ENCODE data around the gene TSPAN3. TPM values are rescaled to one million over a fixed set of nuclear protein-coding genes. Genes with fewer than 3 reads are reported as not detected.

The TSPAN3 gene
- total RNA-seq (100 to 1,000 TPM; 179 to 215 (median 207) TPM), polyA plus RNA-seq (100 to 1,000 TPM; 146 to 330 (median 210) TPM)
- long read RNA-seq, donor 1, full-length matches to known transcripts = 216 of 222 reads
- long read RNA-seq, donor 1, partial matches to known transcripts = 2 of 222 reads
- long read RNA-seq, donor 1, other reads (novel, unspliced or antisense) = 4 of 222 reads
- long read RNA-seq, donor 2, full-length matches to known transcripts = 379 of 392 reads
- long read RNA-seq, donor 2, partial matches to known transcripts = 6 of 392 reads
- long read RNA-seq, donor 2, other reads (novel, unspliced or antisense) = 7 of 392 reads

DNA sequence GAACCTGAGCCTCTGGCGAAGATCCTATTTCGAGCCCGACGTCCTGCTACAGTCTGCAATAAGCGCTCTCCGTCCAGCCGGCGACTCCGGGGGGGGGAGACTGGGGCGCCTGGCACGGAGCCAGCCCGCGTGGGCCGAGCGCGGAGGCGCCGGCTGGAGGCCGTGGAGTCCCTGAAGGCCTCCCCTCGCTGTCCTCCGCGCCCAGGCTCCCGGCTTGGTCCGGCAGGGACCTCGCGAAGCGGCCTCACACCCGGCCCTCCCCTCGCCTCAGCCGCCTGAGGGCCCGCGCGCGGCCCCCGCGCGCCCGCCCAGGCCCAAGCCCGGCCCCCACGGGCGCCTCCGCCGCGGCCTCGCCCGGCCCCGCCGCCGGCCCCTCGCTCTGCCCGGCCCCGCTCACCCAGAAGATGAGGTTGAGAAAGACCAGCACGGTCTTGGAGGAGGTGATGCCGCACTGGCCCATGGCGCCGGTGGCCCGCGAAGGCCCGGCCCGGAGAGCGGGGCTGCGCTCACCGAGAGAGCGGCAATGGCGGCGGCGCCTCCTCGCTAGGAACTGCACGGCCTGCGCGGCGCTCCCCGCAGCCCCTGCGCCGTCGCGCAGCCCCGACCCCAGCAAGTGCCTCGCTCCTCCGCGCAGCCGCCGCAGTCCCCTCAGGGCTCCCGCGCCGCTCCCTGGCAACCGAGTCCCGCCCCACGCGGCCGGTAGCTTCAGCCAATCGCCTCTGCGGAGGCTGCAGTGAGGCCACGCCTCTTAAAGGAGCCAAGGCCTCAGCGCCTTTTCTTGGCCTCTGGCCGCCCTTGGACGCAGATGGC, at the start of gene TSPAN3:
Gene TSPAN3 (minus strand): TSS at position 615 of the 810 bp plus-strand sequence. CDS start 155 bp downstream, at position 460.
- no peaks in the 10 kb centered on the region for H3K36me3 ChIP-seq (ENCODE audit: insufficient read depth in 1 of 2, low read depth in 1 of 2)
- DNase-seq (peak; percentile 95 to 96), ATAC-seq (peak; percentile 92 to 95 (median 95))
- peak within 1 kb of the TSS; percentile 96 for H3K27ac ChIP-seq
- intact Hi-C loops (cut with DNase I) = loop anchor here (5.0 kb wide), 2 partner anchors 33 to 38 kb away; no protein-coding TSS in a partner anchor
- H3K27me3 ChIP-seq (ENCODE audit: insufficient read depth in 3 of 3, low read length in 2 of 3) = no peaks in the 10 kb centered on the region
- H3K4me3 ChIP-seq = peak within 1 kb of the TSS; percentile 94
- peaks cover 32% of the 10 kb centered on the region for H3K4me1 ChIP-seq
- H3K9me3 ChIP-seq = no peaks in the 10 kb centered on the region
- TF ChIP-seq, protein P1, sequence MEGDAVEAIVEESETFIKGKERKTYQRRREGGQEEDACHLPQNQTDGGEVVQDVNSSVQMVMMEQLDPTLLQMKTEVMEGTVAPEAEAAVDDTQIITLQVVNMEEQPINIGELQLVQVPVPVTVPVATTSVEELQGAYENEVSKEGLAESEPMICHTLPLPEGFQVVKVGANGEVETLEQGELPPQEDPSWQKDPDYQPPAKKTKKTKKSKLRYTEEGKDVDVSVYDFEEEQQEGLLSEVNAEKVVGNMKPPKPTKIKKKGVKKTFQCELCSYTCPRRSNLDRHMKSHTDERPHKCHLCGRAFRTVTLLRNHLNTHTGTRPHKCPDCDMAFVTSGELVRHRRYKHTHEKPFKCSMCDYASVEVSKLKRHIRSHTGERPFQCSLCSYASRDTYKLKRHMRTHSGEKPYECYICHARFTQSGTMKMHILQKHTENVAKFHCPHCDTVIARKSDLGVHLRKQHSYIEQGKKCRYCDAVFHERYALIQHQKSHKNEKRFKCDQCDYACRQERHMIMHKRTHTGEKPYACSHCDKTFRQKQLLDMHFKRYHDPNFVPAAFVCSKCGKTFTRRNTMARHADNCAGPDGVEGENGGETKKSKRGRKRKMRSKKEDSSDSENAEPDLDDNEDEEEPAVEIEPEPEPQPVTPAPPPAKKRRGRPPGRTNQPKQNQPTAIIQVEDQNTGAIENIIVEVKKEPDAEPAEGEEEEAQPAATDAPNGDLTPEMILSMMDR (IDR thresholded peaks at IDR 0.05) = no peak
- WGBS, 3 donors = 0 to 1% (median 0%) methylated on average over 28 to 97 of the region's 97 CpGs

DNA sequence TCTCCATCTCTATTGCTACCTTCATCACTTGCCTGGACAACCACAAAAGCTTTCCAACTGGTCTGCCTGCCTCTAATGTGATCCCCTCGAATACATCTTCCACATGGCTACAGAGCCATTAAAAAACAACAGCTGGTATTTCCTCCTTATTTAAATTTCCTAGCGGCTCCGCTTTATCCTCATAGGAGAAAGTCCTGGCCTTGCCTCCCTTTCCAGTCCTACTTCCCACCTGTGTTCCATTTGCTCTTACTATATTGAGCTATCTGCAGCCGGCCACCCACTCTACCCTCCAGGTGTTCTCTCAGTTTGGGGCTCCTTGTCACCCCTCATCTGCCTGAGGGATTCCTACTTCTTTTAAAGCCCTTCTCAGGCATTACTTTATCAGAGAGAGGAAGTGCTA, 49.7 kb upstream of the TSPAN3 start:
- H3K27me3 ChIP-seq (ENCODE audit: insufficient read depth in 3 of 3, low read length in 2 of 3) = no peaks in the 10 kb centered on the region
- no peak overlapping the region for H3K27ac ChIP-seq
- ATAC-seq (no peak), DNase-seq (no peak)
- no peaks in the 10 kb centered on the region for H3K36me3 ChIP-seq (ENCODE audit: insufficient read depth in 1 of 2, low read depth in 1 of 2)
- WGBS, 3 donors = 62 to 71% (median 62%) methylated on average over 4 of the region's 4 CpGs
- TF ChIP-seq, protein P1 (IDR thresholded peaks at IDR 0.05) = no peak
- no peaks in the 10 kb centered on the region for H3K4me1 ChIP-seq
- H3K9me3 ChIP-seq = no peaks in the 10 kb centered on the region
- no peak overlapping the region for H3K4me3 ChIP-seq
- intact Hi-C loops (cut with DNase I) = loop anchor here in 1 of 2 donors (10.0 kb wide), 2 partner anchors 154 to 294 kb away; no protein-coding TSS in a partner anchor

DNA sequence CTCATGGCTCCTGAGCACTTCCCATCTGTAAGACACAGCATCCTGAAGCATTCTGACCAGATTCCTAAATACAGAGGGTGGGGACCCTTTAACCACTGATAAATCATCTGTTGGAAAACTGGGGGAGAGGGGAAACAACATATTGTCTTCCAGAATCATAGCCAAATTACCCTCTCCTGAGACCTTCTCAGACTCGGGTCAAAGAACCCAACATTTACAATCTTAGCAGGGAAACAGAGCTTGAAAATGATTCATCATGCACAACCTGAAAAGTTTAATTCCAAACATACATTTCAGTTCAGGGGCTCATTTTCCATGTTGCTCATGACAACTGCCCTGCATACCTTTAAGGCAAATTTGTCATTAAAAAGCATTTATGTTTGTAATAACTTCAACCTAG, 48.5 kb upstream of the TSPAN3 start:
- H3K36me3 ChIP-seq (ENCODE audit: insufficient read depth in 1 of 2, low read depth in 1 of 2) = peaks cover under 1 to 3% of the 10 kb centered on the region in 2 donors
- no peak for ATAC-seq
- no peak overlapping the region for H3K27ac ChIP-seq
- no peaks in the 10 kb centered on the region for H3K27me3 ChIP-seq (ENCODE audit: insufficient read depth in 3 of 3, low read length in 2 of 3)
- intact Hi-C loops (cut with DNase I) = no loop called here
- 27 to 33% (median 27%) methylated on average over 1 of the region's 1 CpG for WGBS, 3 donors
- no peak overlapping the region for H3K4me3 ChIP-seq
- DNase-seq = no peak
- TF ChIP-seq, protein P1 (IDR thresholded peaks at IDR 0.05) = no peak
- no peaks in the 10 kb centered on the region for H3K9me3 ChIP-seq
- no peaks in the 10 kb centered on the region for H3K4me1 ChIP-seq

DNA sequence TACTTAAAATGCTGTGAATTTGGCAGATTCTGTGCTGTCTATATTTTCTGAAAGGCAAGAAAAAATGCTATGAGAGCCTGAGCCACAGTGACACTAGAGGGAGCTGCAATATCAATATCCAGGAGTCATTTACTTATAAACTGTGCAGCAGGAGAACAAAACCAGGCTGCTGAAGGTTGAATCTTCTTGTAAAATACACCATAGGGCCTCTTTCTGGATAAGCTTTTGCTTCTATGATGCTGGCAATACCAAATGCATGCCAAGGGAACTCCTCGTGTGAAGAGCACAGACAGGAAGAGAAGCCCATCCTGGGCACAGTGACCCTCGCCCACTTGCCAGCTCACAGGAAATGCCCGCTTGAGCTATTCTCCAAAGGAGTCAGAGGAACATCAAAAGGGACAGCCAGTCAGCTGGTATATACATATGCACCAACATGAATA, 48.0 kb upstream of the TSPAN3 start:
- no peak for DNase-seq
- no peaks in the 10 kb centered on the region for H3K9me3 ChIP-seq

More for the DNA sequence above, 48.0 kb upstream of the TSPAN3 start:
- TF ChIP-seq, protein P1 (IDR thresholded peaks at IDR 0.05) = peak; percentile 68
- intact Hi-C loops (cut with DNase I) = no loop called here
- Histone ChIP-seq H3K27ac (no peak overlapping the region), H3K4me3 (no peak overlapping the region), H3K27me3 (ENCODE audit: insufficient read depth in 3 of 3, low read length in 2 of 3) (no peaks in the 10 kb centered on the region), H3K4me1 (no peaks in the 10 kb centered on the region), H3K36me3 (ENCODE audit: insufficient read depth in 1 of 2, low read depth in 1 of 2) (peaks cover 4 to 8% of the 10 kb centered on the region in 2 donors)
- peak in 3 of 4 donors; percentile 37 to 74 (median 57) for ATAC-seq
- WGBS, 3 donors = 47 to 54% (median 52%) methylated on average over 3 of the region's 3 CpGs

All from psoas muscle (tissue), 8 donors.